M059J (cell line): ENCODE measurements around the gene INSYN1. TPM values are rescaled to one million over a fixed set of nuclear protein-coding genes. Genes with fewer than 3 reads are reported as not detected.
A peak's percentile ranks its signal among the peaks of the same experiment; 100 is the strongest.
"Not testable (repeated sequence)": the region's sequence is repeated elsewhere in the genome, so short reads cannot be mapped to it uniquely, and the experiment has no call there.

Source experiments
- DNase-seq: peaks from one replicate; pipeline ENCODE4 v3.0.0-alpha.2; 2012; ENCODE audit warnings: low read depth
- total RNA-seq: library from RNA; depleted of rRNA; stranded (reverse); fragments of >200 nt; shearing (Covaris generic); gene quantifications from 2 replicates; pipeline ENCODE4 v1.2.3, GENCODE V29; 2014

INSYN1 gene
- total RNA-seq, 1 experiment from 2014 or later, result 0.39 TPM

DNA sequence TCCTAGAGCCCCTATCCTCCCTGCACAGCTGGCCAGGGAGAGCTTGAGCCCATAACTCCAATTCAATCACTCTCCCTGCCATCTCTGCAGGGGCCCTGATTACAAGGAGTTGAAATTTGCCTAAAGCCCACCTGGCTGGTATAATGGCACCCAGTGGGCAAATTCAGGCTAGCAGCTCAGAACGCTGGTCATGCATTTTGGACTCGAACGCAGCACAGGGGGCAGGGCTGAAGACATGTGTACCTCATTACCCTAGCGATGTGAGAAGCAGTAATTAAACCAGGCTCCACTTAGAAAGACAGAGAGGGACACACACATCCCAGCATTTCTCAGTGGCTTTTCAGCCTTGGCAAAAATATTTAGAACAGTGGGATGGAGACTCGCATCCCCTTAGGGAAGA, 3.2 kb downstream of the INSYN1 start:
- DNase-seq, result no peak

- DNase-seq, result no peak
Measured at GRCh38 chr15:73749533-73749932, 3.6 kb downstream of the INSYN1 start.

GRCh38 chr15:73748730-73749129, 4.4 kb downstream of the INSYN1 start:
- no peak for DNase-seq

- DNase-seq, result no peak
Measured at GRCh38 chr15:73747847-73748590, 5.1 kb downstream of the INSYN1 start.

DNA sequence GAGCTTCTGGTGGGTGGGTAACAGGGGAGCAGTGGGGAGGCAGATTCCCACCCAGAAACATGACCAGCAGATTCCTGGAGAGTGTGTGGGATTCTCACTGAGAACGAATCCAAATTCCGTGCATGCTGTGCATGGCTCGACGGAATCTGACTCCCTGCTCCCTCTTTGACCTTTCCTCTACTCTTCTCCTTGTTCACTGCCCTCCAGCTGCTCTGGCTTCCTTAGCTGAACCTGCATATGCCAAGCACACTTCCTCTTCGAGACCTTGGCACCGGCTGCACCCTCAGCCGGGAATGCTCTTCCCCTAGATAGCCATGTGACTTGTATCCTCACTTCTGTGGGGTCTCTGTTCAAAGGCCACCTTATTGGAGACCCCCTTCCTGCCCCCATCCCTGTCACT, 6.3 kb downstream of the INSYN1 start:
- peak; percentile 40 for DNase-seq

- no peak for DNase-seq
Measured at GRCh38 chr15:73746261-73746660, 6.9 kb downstream of the INSYN1 start.

DNA sequence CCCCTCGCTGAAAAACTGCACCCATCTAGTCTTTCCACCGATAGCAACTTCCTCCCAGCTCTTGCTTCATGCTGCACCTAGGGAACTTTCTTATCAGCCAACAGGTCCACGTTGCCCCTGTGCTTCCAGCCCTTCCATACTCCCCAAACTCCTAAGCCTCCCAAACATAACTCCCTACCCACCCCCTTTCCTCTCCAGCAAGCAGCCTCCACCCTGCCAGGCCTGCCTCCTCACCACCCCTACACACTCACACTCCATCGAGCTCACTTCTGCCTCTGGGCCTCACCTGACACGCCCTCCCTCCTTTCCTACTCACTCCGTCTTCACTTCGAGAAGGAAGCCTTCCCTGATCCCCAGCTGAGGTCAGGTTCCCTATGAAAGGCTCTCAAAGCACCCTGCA, 8.1 kb downstream of the INSYN1 start:
- no peak for DNase-seq

- no peak for DNase-seq
Measured at GRCh38 chr15:73744293-73744692, 8.9 kb downstream of the INSYN1 start.

DNA sequence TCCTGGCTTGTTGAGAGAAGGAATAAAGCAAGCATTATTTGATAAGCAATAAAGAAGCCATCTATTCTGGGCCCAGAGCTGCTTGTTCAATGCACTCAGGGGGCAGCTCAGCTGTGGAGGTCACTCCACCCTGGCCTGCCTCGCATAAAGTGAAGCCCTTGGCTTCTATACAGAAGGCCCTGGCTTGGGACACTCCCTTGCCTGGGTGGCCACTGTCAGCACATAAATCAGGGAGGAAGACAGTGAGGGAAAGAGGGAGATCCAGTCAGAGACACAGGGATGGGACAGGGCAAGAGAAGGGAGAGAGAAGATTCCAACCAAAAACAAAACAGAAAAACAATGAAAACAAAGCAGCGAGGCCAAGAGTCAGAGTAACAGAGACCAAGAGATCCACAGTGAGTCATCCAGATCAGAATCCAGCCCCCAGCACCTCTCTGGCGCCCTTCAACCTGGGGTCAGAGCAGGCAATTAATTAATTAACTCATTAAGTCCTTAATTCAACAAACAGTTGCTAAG, 11.8 kb downstream of the INSYN1 start:
- DNase-seq, result peak; percentile 15

DNA sequence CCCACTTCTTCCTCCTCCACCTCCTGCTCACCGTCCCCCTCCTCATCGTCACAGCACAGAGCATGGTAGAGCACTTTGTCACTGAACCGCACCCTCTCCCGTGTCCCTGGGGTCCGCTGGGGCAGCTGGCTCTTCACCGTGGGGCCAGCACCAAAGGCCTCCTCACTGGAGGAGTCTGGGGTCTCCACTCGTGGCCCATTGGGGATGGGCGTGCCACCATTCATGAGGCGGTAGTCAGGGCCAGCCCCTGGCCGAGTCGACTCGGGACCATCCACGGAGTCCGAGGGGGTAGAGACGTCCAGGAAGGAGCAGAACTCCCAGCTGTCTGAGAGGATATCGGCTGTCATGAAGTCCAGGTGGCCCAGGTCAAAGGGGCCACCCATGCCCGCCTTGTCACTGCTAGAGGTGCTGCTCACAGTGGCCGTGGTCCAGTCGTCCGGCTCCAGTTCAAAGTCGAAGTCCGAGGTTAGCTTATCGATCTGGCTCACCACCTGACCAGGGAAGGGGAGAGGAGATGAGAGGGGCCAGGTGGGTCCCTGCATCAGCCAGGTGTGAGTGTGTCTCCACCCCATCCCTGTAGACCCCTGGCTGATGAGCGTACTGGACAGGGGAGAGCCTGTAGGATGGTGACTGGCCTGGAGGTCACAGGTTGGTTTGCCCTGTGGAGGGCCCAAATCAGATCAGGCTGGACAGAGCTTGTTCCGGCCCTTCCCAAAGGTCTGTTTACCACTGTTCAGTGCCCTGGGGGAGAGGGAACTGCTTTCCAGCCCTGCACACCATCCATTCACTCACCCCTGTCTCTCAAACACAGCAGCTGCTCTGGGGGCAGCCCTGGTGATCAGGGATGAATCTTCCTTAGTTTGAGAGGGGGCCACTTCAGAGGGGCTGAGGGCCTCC, 12.8 kb downstream of the INSYN1 start:
- DNase-seq, result no peak

- DNase-seq, result no peak
Measured at GRCh38 chr15:73737535-73737934, 15.6 kb downstream of the INSYN1 start.

- DNase-seq, result no peak
Measured at GRCh38 chr15:73732930-73733329, 20.2 kb downstream of the INSYN1 start.

DNA sequence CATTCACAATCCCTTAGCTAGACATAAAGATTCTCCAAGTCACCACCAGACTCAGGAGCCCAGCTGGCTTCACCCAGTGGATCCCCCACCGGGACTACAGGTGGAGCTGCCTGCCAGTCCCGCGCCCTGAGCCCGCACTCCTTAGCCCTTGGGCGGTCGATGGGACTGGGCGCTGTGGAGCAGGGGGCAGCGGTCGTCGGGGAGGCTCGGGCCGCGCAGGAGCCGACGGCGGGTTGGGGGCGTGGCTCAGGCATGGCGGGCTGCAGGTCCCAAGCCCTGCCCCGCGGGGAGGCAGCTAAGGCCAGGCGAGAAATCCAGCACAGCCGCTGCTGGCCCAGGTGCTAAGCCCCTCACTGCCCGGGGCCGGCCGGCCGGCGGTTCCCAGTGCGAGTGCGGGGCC, 21.1 kb downstream of the INSYN1 start:
- DNase-seq, result not testable (repeated sequence)

DNA sequence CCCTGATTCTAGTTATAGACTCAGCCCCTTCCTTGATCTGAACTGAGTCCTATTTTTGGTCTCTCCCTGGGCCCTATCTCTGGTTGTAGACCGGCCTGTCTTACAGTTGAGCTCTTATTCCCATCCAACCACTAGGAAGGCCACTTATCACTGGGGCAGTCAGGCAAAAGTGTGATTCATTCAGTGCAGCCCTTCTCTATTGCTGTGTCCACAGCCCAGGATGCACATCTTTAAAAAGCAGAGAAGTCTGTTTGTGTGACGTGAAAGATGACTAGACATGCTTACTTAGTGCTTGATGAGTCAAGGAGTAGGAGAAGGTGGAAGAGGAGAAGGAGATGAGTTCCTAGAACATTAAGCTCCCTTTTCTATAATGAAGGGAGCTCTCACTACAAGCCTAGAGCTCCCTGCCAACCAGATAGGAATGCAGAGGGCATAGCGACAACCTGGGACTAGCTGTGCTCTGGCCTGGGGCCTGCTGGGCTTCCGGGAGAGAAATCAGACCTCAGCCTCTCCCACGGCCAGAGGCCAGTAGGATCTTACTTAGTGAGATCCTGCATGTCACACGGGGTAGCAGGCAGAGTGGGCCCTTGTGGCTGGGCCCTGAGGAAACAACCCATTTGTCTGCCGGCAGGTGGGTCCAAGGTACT, 25.7 kb downstream of the INSYN1 start:
- peak; percentile 71 for DNase-seq

GRCh38 chr15:73724212-73724611, 28.9 kb downstream of the INSYN1 start:
- DNase-seq, result no peak

- no peak for DNase-seq
Measured at GRCh38 chr15:73723191-73723590, 30.0 kb downstream of the INSYN1 start.

GRCh38 chr15:73722425-73722824, 30.7 kb downstream of the INSYN1 start:
- no peak for DNase-seq

GRCh38 chr15:73718694-73719093, 34.5 kb downstream of the INSYN1 start:
- DNase-seq, result no peak

DNA sequence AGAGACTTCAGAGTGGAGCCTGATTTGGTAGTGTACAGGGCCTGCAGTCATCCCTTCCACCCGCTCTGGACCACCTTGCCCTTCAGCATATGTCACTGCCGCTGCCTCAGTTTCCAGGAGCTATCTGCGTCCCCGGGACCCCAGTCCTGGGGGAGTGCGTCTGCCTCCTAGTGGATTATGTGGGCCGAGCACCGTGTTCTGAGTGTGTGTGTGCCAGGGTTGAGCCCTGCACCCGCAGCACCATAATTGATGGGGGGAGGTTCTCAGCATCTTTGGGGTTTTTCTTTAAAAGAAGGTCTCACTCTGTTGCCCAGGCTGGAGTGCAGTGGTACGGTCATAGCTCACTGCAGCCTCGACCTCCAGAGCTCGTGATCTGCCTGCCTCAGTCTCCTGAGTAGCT, 35.3 kb downstream of the INSYN1 start:
- DNase-seq, result no peak

DNA sequence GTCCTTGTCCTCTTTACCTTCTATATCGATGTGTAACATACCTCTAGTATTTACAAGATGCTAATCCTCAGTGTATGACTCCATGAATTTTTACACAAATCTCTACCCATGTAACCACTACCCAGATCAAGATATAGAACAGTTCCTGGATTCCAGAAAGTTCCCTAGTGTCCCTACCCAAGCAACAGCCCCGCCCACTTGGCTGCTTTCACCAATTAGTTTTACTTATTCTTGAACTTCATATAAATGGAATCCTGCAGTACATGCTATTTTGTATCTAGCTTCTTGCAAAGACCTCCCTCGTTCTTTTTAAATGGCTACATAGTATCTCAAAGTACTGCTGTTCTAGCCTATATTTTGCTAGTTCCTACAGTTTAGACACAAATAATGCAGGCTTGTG, 35.9 kb downstream of the INSYN1 start:
- DNase-seq, result no peak

DNA sequence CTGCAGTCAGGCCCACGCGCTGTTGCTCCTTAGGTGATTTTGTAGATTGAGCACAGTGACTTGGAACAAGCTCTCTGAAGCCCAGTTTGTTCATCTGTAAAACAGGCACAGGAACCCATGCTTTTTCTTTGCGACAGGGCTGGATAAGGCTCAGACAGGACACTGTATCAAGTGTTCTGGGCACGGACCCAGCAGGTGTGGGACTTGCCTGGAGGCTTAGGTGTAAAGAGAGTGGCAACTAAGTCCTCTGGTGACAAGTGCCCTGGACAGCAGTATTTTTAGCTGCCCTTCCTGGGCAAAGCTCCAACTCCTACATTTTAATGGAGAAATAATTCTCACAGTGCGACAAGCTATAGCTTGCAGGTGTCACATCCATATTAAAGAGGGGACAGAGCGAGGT, 36.7 kb downstream of the INSYN1 start:
- DNase-seq, result no peak

DNA sequence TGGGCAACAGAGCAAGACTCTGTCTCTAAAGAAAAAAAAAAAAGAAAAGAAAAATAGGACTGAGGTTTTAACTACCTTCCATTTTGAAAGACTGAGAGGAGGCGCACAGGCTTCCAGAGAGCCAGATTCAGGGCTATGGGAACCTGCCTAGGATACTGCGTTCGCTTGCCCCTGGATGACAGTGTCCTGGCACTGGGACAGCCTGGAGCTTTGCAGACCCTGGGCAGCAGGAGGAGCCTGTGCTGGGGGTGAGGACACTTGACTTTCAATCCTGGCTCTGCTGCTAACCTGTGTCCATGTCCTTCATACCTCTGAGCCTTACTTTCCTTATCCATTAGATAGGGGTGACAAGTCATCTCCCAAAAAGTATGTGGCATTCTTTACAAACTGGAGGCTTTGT, 37.7 kb downstream of the INSYN1 start:
- DNase-seq, result no peak
